Measurements from ENCODE around the gene AMMECR1. TPM values are rescaled to one million over a fixed set of nuclear protein-coding genes. Genes with fewer than 3 reads are reported as not detected.
A peak's percentile ranks its signal among the peaks of the same experiment; 100 is the strongest.

AMMECR1 gene
- total and polyA plus RNA-seq, 2 of the 4 experiments (the other 2 are of a cell fraction): 7.0 to 11.3 TPM

GRCh38 chrX:110210417-110211139 lies 107.3 kb downstream of the AMMECR1 start:
- Histone ChIP-seq H4K8ac (ENCODE audit: low read depth in 2 of 2, low read length in 2 of 2) (peak overlapping the region in 1 of 2 experiments; percentile 56; a peak in 2 of 4 replicates), H3K4me1 (ENCODE audit: control insufficient read depth, insufficient read depth, low read length) (peaks cover 7% of the 10 kb centered on the region), H4K91ac (ENCODE audit: insufficient read depth, low read depth, low read length) (peak overlapping the region; percentile 37), H3K4me2 (ENCODE audit: low read depth, low read length) (peak overlapping the region; percentile 70), H2BK15ac (ENCODE audit: low read depth, low read length) (peak overlapping the region; percentile 49; the same call in 1 of the 3 replicates), H4K20me1 (ENCODE audit: insufficient read depth, low read length) (no peaks in the 10 kb centered on the region), H3K23ac (ENCODE audit: low read depth, low read length) (no peak overlapping the region), H2AFZ (replicated peaks; ENCODE audit: low read length, poor library complexity) (no peak overlapping the region), H3K18ac (ENCODE audit: low read depth, low read length) (peak overlapping the region; percentile 92), H3K27me3 (ENCODE audit: control insufficient read depth, insufficient read depth, low read length) (no peaks in the 10 kb centered on the region), H3K9me3 (ENCODE audit: control insufficient read depth, insufficient read depth, low read length) (no peaks in the 10 kb centered on the region), H2BK120ac (ENCODE audit: low read depth, low read length) (peak overlapping the region; percentile 71), H3K14ac (replicated peaks; ENCODE audit: low read depth, low read length) (0 out of 2 replicates have a peak overlapping the region, but pooled peaks have one; percentile 2), H3K9ac (ENCODE audit: low read depth, low read length) (no peak overlapping the region), H3K4ac (ENCODE audit: low read depth, low read length) (peak overlapping the region; percentile 55), H2BK20ac (ENCODE audit: low read depth, low read length) (peak overlapping the region; percentile 85; the same call in 1 of the 2 replicates), H4K5ac (ENCODE audit: low read depth, low read length) (peak overlapping the region; percentile 77), H3K9me1 (ENCODE audit: insufficient read depth, low read length) (no peaks in the 10 kb centered on the region), H3K27ac (ENCODE audit: insufficient read depth, low read length) (peak overlapping the region; percentile 63; the same call in 1 of the 2 replicates), H2AK5ac (ENCODE audit: low read depth, low read length) (no peak overlapping the region), H2BK5ac (ENCODE audit: low read depth, low read length, poor library complexity, severe bottlenecking) (peak overlapping the region; percentile 93), H2AK9ac (replicated peaks; ENCODE audit: low read depth, low read length, poor library complexity) (no peak overlapping the region), H3K4me3 (ENCODE audit: insufficient read depth, low read depth, low read length) (no peak overlapping the region; the same call in 1 of the 2 replicates), H3K79me1 (ENCODE audit: low read depth in 1 of 2, low read length in 2 of 2) (peaks cover 11 to 20% of the 10 kb centered on the region in 2 experiments; a peak in 3 of 4 replicates), H3K36me3 (ENCODE audit: control insufficient read depth, insufficient read depth, low read length) (no peaks in the 10 kb centered on the region), H3K56ac (ENCODE audit: extremely low read depth, insufficient read depth, low read length) (peak overlapping the region; percentile 72; the same call in 1 of the 2 replicates)
- peak; percentile 96 for DNase-seq
- WGBS, 2 experiments (ENCODE audit: extremely low coverage in 2 of 2, insufficient read length in 1 of 2): 17% methylated on average over 1 of the region's 5 CpGs; no CpG with 5 or more reads in 1 of the 2 experiments
- ChIA-PET CTCF (interaction anchor here (0.6 to 1.3 kb wide), 4 partner anchors 26 to 193 kb away, joined by 3 to 5 read pairs (median 3); no protein-coding TSS in a partner anchor), POLR2A (ENCODE audit: unreplicated experiment) (interaction anchor here (0.6 kb wide), 2 partner anchors 106 to 185 kb away, joined by 4 read pairs; no protein-coding TSS in a partner anchor)
- intact Hi-C loops (cut with micrococcal nuclease) (no loop called here), in situ Hi-C loops (cut with MboI; ENCODE audit: low sequenced_read_pairs) (no loop called here), dilution Hi-C loops (cut with HindIII; ENCODE audit: low sequenced_read_pairs, unreplicated experiment) (no loop called here)
- BruUV-seq (replicated peaks): no TSS peak
- ATAC-seq (ENCODE audit: low read depth): peak; percentile 88
- peak; percentile 59 for TF ChIP-seq CEBPB (IDR thresholded peaks at IDR 0.05; ENCODE audit: low read depth, low read length)
- TF ChIP-seq POLR2A (IDR thresholded peaks at IDR 0.05; ENCODE audit: low read depth, low read length): no peak
- no peak for TF ChIP-seq MAFK (IDR thresholded peaks at IDR 0.05; ENCODE audit: low read depth, low read length)
- no peak for TF ChIP-seq USF2 (IDR thresholded peaks at IDR 0.05; ENCODE audit: low read depth, low read length)
- TF ChIP-seq RCOR1 (IDR thresholded peaks at IDR 0.05; ENCODE audit: insufficient replicate concordance, low read length): peak; percentile 62
- peak; percentile 6; the same call in 1 of the 2 replicates for TF ChIP-seq RAD21 (IDR thresholded peaks at IDR 0.05; ENCODE audit: low read length)
- peak; percentile 20; the same call in 1 of the 2 replicates for TF ChIP-seq NFE2L2 (IDR thresholded peaks at IDR 0.05; ENCODE audit: low read depth, low read length)
- peak; percentile 64 for TF ChIP-seq FOS (IDR thresholded peaks at IDR 0.05; ENCODE audit: low read depth, low read length)
- TF ChIP-seq BHLHE40 (IDR thresholded peaks at IDR 0.05; ENCODE audit: low read depth, low read length): peak; percentile 16; the same call in 1 of the 2 replicates
- TF ChIP-seq SMC3 (IDR thresholded peaks at IDR 0.05; ENCODE audit: low read depth, low read length): no peak
